Mesenteric fat pad (tissue), 1 donor: Measurements from ENCODE around the gene ACADSB. TPM values are rescaled to one million over a fixed set of nuclear protein-coding genes. Genes with fewer than 3 reads are reported as not detected.
A peak's percentile ranks its signal among the peaks of the same experiment; 100 is the strongest.

Experiments
- DNase-seq: peaks from one replicate; pipeline ENCODE4 v3.0.0-alpha.2; 2020; ENCODE audit warnings: low spot score
- long read RNA-seq: library from polyadenylated mRNA; unstranded; transcript quantifications from one replicate; pipeline ENCODE4 v2.0.0, GENCODE V29; 2020
- total RNA-seq: library from RNA; stranded (reverse); fragmentation: NEBNext Ultra II Directional; extraction: Animal tissue kit (Norgen Biotek cat#: 25700); gene quantifications from one replicate; pipeline ENCODE4 v1.2.1, GENCODE V29; 2021
- donor health status: DM: yes; HTN: yes; CAD: no.

ACADSB gene
- total RNA-seq = 20.0 TPM
- long read RNA-seq, full-length matches to known transcripts = 7 of 11 reads
- long read RNA-seq, partial matches to known transcripts = 1 of 11 reads
- long read RNA-seq, other reads (novel, unspliced or antisense) = 3 of 11 reads

GRCh38 chr10:123008355-123009104 is at the start of gene ACADSB, which contains the start of gene IKZF5:
TSS of gene ACADSB (plus strand) at chr10:123009006. CDS start at chr10:123009030, 24 bp downstream.
TSS of gene IKZF5 (minus strand) at chr10:123008795. CDS start at chr10:122998625, 10,170 bp downstream.
- peak; percentile 97 for DNase-seq

GRCh38 chr10:122962405-122962804 is 46.4 kb upstream of the ACADSB start:
- DNase-seq = no peak

GRCh38 chr10:122966879-122967278 is 41.9 kb upstream of the ACADSB start:
- no peak for DNase-seq

- no peak for DNase-seq
These were observed 40.1 kb upstream of the ACADSB start for GRCh38 chr10:122968698-122969097.

- DNase-seq = no peak
These were observed 34.8 kb upstream of the ACADSB start for GRCh38 chr10:122974023-122974422.

GRCh38 chr10:122974543-122975064 is 34.2 kb upstream of the ACADSB start:
- DNase-seq = no peak

GRCh38 chr10:122980209-122981065 is 28.4 kb upstream of the ACADSB start, which contains the start of gene PSTK:
TSS of gene PSTK (plus strand) at chr10:122980401. CDS start at chr10:122980480, 79 bp downstream.
- peak; percentile 97 for DNase-seq

GRCh38 chr10:122981066-122981464 is 27.7 kb upstream of the ACADSB start:
- no peak for DNase-seq

- DNase-seq = no peak
These were observed 24.9 kb upstream of the ACADSB start for GRCh38 chr10:122983898-122984297.

GRCh38 chr10:122984708-122985107 is 24.1 kb upstream of the ACADSB start:
- no peak for DNase-seq

- no peak for DNase-seq
These were observed 22.5 kb upstream of the ACADSB start for GRCh38 chr10:122986335-122986734.

- no peak for DNase-seq
These were observed 20.3 kb upstream of the ACADSB start for GRCh38 chr10:122988501-122988900.

GRCh38 chr10:122990278-122990677 is 18.5 kb upstream of the ACADSB start:
- no peak for DNase-seq

- DNase-seq = no peak
These were observed 16.7 kb upstream of the ACADSB start for GRCh38 chr10:122992031-122992585.

- DNase-seq = no peak
These were observed 14.9 kb upstream of the ACADSB start for GRCh38 chr10:122993797-122994336.

- DNase-seq = no peak
These were observed 12.9 kb upstream of the ACADSB start for GRCh38 chr10:122995936-122996335.

GRCh38 chr10:122997864-122998263 is 10.9 kb upstream of the ACADSB start:
- DNase-seq = no peak

- no peak for DNase-seq
These were observed 10.4 kb upstream of the ACADSB start for GRCh38 chr10:122998360-122998917.

GRCh38 chr10:122998934-122999333 is 9.9 kb upstream of the ACADSB start:
- no peak for DNase-seq

GRCh38 chr10:122999347-122999746 is 9.5 kb upstream of the ACADSB start:
- no peak for DNase-seq

- no peak for DNase-seq
These were observed 8.7 kb upstream of the ACADSB start for GRCh38 chr10:123000155-123000554.
